ENCODE measurements around the gene SCN1A.

Gene SCN1A

DNA sequence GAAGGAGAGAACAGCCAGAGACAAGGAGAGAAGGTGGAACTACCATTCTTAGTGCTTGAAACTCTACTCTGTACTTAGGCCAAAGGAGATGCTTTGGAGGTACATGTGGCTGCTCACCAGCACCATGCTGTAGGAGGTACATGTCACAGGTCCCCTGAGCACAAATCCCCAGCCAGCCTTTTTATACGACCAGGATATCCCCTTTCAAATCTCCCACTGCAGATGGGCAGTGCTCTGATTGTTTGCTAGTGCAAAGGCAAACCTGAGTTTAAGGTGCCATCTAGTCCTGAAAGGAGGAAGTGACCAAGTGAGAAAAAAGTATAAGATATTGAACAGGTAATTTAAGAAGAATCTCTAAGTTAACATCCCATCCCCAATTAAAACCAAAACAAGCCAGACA lies 157.2 kb downstream of the SCN1A start:
- no peak for DNase-seq (ENCODE audit: low read depth)

- no peak for DNase-seq (ENCODE audit: low read depth)
Measured at GRCh38 chr2:165969227-165969626, 158.6 kb downstream of the SCN1A start.

DNA sequence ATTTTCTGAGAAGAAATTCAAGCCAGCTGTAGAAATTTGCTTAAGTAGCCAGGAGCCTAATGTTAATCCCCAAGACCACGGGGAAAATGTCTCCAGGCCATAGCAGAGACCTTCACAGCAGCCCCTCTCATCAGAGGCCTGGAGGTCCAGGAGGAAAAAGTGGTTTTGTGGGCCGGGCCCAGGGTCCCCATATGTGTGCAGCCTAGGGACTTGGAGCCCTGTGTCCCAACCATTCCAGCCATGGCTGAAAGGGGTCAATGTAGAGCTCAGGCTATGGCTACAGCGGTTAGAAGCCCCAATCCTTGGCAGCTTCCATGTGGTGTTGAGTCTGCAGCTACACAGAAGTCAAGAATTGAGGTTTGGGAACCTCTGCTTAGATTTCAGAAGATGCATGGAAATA lies 160.1 kb downstream of the SCN1A start:
- DNase-seq (ENCODE audit: low read depth), result no peak

DNA sequence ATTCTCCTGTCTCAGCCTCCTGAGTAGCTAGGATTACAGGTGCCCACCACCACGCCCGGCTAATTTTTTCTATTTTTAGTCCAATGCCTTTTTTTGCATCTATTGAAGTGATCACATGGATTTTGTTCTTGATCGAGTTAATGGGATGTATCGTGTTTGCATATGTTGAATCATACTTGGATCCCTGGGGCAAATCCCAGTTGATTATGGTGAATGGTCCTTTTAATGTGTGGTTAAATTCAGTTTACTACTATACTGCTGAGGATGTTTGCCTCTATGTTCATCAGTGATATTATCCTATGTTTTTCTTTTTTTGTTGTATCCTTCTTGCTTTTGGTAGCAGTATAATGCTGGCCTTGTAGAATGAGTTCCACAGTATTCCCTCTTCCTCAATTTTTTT lies 166.0 kb downstream of the SCN1A start:
- no peak for DNase-seq (ENCODE audit: low read depth)

DNA sequence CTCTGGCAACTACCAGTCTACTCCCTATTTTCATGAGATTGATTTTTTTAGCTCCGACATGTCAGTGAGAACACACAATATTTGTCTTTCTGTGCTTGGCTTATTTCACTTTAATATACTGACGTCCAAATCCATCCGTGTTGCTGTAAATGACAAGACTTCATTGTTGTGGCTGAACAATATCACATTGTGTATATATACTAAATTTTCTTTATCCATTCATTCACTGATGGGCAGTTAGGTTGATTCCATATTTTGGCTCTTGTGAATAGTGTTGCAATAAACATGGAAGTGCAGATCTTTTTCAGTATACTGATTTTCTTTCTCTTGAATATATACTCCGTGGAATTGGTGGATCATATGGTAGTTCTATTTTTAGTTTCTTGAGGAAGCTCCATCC lies 168.4 kb downstream of the SCN1A start:
- no peak for DNase-seq (ENCODE audit: low read depth)

GRCh38 chr2:165958313-165958960 lies 169.4 kb downstream of the SCN1A start:
- no peak for DNase-seq (ENCODE audit: low read depth)

DNA sequence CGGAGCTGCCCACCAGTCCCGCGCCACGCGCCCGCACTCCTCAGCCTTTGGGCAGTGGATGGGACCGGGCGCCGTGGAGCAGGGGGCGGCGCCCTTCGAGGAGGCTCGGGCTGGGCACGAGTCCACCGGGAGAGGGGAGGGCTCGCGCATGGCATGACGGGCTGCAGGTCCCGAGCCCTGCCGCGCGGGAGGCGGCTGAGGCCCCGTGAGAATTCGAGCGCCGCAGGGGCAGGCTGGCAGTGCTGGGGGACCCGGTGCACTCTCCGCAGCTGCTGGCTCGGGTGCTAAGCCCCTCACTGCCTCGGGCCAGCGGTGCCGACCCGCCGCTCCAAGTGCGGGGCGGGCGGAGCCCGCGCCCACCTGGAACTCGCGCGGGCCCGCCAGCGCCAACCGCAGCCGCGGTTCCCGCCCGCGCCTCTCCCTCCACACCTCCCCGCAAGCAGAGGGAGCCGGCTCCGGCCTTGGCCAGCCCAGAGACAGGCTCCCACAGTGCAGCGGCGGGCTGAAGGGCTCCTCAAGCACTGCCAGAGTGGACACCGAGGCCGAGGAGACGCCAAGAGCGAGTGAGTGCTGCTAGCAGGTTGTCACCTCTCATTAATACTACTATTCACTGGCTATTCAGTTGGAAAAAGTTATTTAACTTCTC lies 170.7 kb downstream of the SCN1A start:
- no peak for DNase-seq (ENCODE audit: low read depth)

DNA sequence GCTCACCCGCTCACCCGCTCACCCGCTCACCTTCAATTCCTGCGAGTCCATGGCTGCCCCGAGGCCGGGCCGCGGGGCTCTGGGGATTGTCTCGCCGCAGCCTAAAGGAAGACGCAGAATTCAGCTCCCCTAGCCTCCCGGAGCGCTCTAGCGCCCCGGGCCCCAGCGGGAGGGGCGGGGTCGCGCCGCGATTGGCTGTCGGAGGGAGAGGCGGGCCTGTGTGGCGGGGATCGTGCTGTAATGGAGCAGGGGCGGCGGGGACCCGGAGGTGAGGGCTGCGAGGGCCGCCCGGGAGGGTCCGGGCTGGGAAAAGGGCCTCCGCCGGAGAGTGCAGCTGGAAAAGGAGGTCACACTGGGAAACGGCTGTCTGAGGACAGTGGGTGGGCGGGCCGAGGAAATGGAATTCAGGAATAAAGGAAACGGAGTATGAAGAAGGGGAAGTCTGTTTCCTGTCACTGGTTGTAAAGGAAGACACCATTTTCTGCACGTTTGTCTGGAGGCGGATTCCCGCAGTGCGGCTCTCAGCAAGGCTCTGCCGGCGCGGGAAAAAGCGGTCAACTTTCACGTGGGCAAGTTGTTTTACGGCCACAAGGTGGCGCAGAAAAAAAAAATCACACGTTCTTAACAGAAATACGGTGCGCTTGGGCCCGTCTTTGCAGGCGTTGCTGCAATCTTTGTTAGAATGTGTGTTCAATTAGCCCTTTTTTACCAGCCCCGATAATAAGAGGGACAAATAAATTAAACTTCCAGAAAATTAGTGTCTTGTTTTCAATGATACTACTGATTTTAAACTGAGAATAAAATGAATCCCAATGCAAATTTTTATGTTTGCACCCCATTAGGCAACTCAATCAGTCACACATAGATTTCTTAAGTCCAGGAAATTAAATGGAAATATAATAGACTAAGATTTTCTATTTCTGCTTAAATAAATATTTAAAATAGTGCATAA lies 173.9 kb downstream of the SCN1A start, which contains the start of gene TTC21B:
Gene TTC21B, minus strand, starts transcription at position 122 of the 952 bp plus-strand sequence. Its CDS starts 71 bp downstream, at position 51.
- peak; percentile 67 for DNase-seq (ENCODE audit: low read depth)

- DNase-seq (ENCODE audit: low read depth), result peak; percentile 5
Measured at GRCh38 chr2:165953306-165953654, 174.5 kb downstream of the SCN1A start.

- DNase-seq (ENCODE audit: low read depth), result no peak
Measured at GRCh38 chr2:165952741-165953211, 175.0 kb downstream of the SCN1A start.

GRCh38 chr2:165952085-165952484 lies 175.7 kb downstream of the SCN1A start:
- DNase-seq (ENCODE audit: low read depth), result no peak

- no peak for DNase-seq (ENCODE audit: low read depth)
Measured at GRCh38 chr2:165950438-165950837, 177.4 kb downstream of the SCN1A start.

DNA sequence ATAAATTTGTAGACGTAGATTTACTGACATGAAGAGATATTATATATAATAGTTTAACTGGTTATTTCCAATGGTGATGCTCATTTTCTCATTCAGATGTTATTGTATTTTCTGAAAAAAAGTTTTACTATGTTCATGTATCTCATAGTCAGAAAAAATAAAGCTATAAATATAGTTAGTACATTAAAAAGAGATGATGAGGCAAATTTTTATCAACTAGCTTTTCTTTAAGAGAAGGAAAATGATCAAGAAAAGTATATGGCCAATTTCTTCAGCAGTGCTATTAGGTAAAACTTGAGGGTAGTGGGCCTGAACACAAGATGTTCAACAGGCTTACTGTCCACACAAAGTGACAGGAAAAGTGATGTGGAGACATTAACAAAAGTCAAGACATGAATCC lies 186.0 kb downstream of the SCN1A start:
- no peak for DNase-seq (ENCODE audit: low read depth)

- no peak for DNase-seq (ENCODE audit: low read depth)
Measured at GRCh38 chr2:165938237-165938636, 189.6 kb downstream of the SCN1A start.

Data from HS-27A (cell line).